A549 (cell line): Measurements from ENCODE around the gene CEP63. TPM values are rescaled to one million over a fixed set of nuclear protein-coding genes. Genes with fewer than 3 reads are reported as not detected.

ENCODE experiments used
- ATAC-seq, 2 experiments: fragments of 200-7000 bp in 1 of 2; fragments of >200 bp in 1 of 2; cut with Nextera tagmentation in 1 of 2; cut with Tn5 transposase in 1 of 2; 3 replicates each; pipeline versions ENCODE4 v1.8.0 to v1.9.1; 2018 to 2020; ENCODE audit warnings: mild to moderate bottlenecking in 1 of 2, moderate library complexity in 1 of 2
- CTCF ChIA-PET: fragments of 300-600 bp; sonication (Branson Sonifier 250); formaldehyde crosslinking; extraction: SDS; loops from one replicate; lab custom pipeline; 2021; ENCODE audit warnings: antibody characterized with exemption, inconsistent platforms; lab: Yijun Ruan, JAX
- POLR2A ChIA-PET: fragments of 350-600 bp; formaldehyde crosslinking; extraction: SDS; loops from one replicate; lab custom pipeline; 2021; ENCODE audit warnings: antibody characterized with exemption, inconsistent platforms; lab: Yijun Ruan, JAX
- DNase-seq, 2 experiments: peaks; one replicate each; pipeline versions ENCODE4 v3.0.0 to v3.0.0-alpha.2; 2011 to 2016; ENCODE audit warnings: low read depth in 1 of 2, low spot score in 1 of 2
- FAIRE-seq: peaks from 2 replicates; lab custom pipeline; 2011; peaks lifted over from hg19 to GRCh38; lab: Jason Lieb, UNC
- H3K27ac ChIP-seq, 2 experiments: fragments of >200 bp; sonication (Bioruptor Twin); formaldehyde crosslinking; 3 replicates each; pipeline ENCODE4 v1.5.1; 2016 to 2017
- H3K4me1 ChIP-seq: fragments of >200 bp; sonication (Bioruptor Twin); formaldehyde crosslinking; 3 replicates; pipeline ENCODE4 v1.6.1; 2016
- H3K4me2 ChIP-seq: fragments of >200 bp; sonication (Bioruptor Twin); formaldehyde crosslinking; 3 replicates; pipeline ENCODE4 v1.6.1; 2016
- H3K4me3 ChIP-seq: fragments of >200 bp; sonication (Bioruptor Twin); formaldehyde crosslinking; 3 replicates; pipeline ENCODE4 v1.5.1; 2016
- H3K9me3 ChIP-seq: fragments of >200 bp; sonication (Bioruptor Twin); formaldehyde crosslinking; 3 replicates; pipeline ENCODE4 v1.6.1; 2016
- BHLHE40 ChIP-seq: IDR thresholded peaks from 2 replicates; pipeline ENCODE4 v1.6.1; 2012; ENCODE audit warnings: low read depth, low read length, inconsistent platforms
- CEBPB ChIP-seq, 2 experiments: fragments of >200 bp in 1 of 2; sonication (Bioruptor Twin) in 1 of 2; formaldehyde crosslinking in 1 of 2; IDR thresholded peaks; 2 replicates each; pipeline ENCODE4 v1.6.1; 2012 to 2016
- CTCF ChIP-seq: fragments of >200 bp; sonication (Bioruptor Twin); formaldehyde crosslinking; IDR thresholded peaks from 3 replicates; pipeline ENCODE4 v1.5.1; 2016
- E2F6 ChIP-seq: IDR thresholded peaks from 2 replicates; pipeline ENCODE4 v1.6.1; 2012; ENCODE audit warnings: low read depth, borderline replicate concordance
- FOSL2 ChIP-seq, 2 experiments: fragments of 450-650 bp in 1 of 2; fragments of >200 bp in 1 of 2; sonication (Bioruptor Twin) in 1 of 2; formaldehyde crosslinking; IDR thresholded peaks; 2 replicates each; pipeline versions ENCODE4 v1.5.0 to v1.6.1; 2016 to 2020; ENCODE audit warnings: mild to moderate bottlenecking in 1 of 2, moderate library complexity in 1 of 2
- GATA3 ChIP-seq: IDR thresholded peaks from 2 replicates; pipeline ENCODE4 v1.6.1; 2012; ENCODE audit warnings: borderline replicate concordance
- HOXB5 ChIP-seq: fragments of 250-450 bp; sonication (Bioruptor Pico); IDR thresholded peaks from 2 replicates; pipeline ENCODE4 v1.5.0; 2020; ENCODE audit warnings: mild to moderate bottlenecking, moderate library complexity
- JUN ChIP-seq, 2 experiments: fragments of >200 bp; sonication (Bioruptor Twin); formaldehyde crosslinking; IDR thresholded peaks; 2 replicates in 1 of 2; 3 replicates in 1 of 2; pipeline ENCODE4 v1.6.1; 2016 to 2017
- KDM5A ChIP-seq: fragments of 200-600 bp; sonication (generic); IDR thresholded peaks from 2 replicates; pipeline ENCODE4 v1.6.1; 2016; ENCODE audit warnings: antibody characterized with exemption, mild to moderate bottlenecking
- MAX ChIP-seq: IDR thresholded peaks from 2 replicates; pipeline ENCODE4 v1.6.1; 2012
- MYC ChIP-seq: IDR thresholded peaks from 2 replicates; pipeline ENCODE4 v1.6.1; 2012; ENCODE audit warnings: mild to moderate bottlenecking, inconsistent platforms, low read length, improper control_type of control experiment, borderline replicate concordance
- NPAS2 ChIP-seq: fragments of 250-450 bp; sonication (Bioruptor Pico); IDR thresholded peaks from 2 replicates; pipeline ENCODE4 v1.8.0; 2022; ENCODE audit warnings: mild to moderate bottlenecking, moderate library complexity, borderline replicate concordance
- NR3C1 ChIP-seq: fragments of >200 bp; sonication (Bioruptor Twin); formaldehyde crosslinking; IDR thresholded peaks from 3 replicates; pipeline ENCODE4 v1.6.1; 2017
- PHF8 ChIP-seq: fragments of 200-600 bp; sonication (generic); IDR thresholded peaks from 2 replicates; pipeline ENCODE4 v1.6.1; 2016; ENCODE audit warnings: low read depth, mild to moderate bottlenecking, antibody characterized with exemption, moderate library complexity, borderline replicate concordance
- POLR2A ChIP-seq: IDR thresholded peaks from 2 replicates; pipeline ENCODE4 v1.6.1; 2012; ENCODE audit warnings: mild to moderate bottlenecking, low read length
- REST ChIP-seq: fragments of 200-600 bp; sonication (generic); IDR thresholded peaks from 2 replicates; pipeline ENCODE4 v1.6.1; 2016; ENCODE audit warnings: antibody characterized with exemption, mild to moderate bottlenecking, moderate library complexity
- WGBS: methylation state at CpG from one replicate; pipeline ENCODE4 v1.1.6; 2017; ENCODE audit errors: missing lambda C conversion rate; 5-methylcytosine and 5-hydroxymethylcytosine counted together
- polyA minus RNA-seq: library from RNA; depleted of rRNA, polyadenylated mRNA; stranded (reverse); fragments of >200 nt; gene quantifications from 2 replicates; pipeline ENCODE4 v1.2.3, GENCODE V29; 2011; rRNA and poly(A)+ RNA removed
- polyA plus RNA-seq, 4 experiments: library from polyadenylated mRNA; depleted of rRNA in 3 of 4; stranded (reverse); fragments of >200 nt; fragmentation: RNase III in 1 of 4; extraction: RNeasy Plus Mini Kit Qiagen cat#74134 plus additional on column Dnase treatment in 1 of 4; gene quantifications; 2 replicates in 3 of 4; 3 replicates in 1 of 4; pipeline ENCODE4 v1.2.3, GENCODE V29; 2011 to 2017
- TF ChIP-seq, protein P1 (sequence below): fragments of 450-650 bp; IDR thresholded peaks from 2 replicates; pipeline ENCODE4 v1.6.1; 2014; ENCODE audit warnings: antibody characterized with exemption

Gene CEP63
- polyA plus RNA-seq (2011; rRNA removed) (14.0 and 24.0 TPM in 2 replicates), polyA plus RNA-seq (2017; fragmentation: RNase III; extraction: RNeasy Plus Mini Kit Qiagen cat#74134 plus additional on column Dnase treatment) (17.0 to 20.9 TPM (median 17.4 TPM) in 3 replicates), polyA minus RNA-seq (5.4 and 5.6 TPM in 2 replicates)
- polyA plus RNA-seq (2012; cell fraction: cytosol; rRNA removed): 5.6 and 5.8 TPM in 2 replicates
- 5.5 and 5.6 TPM in 2 replicates for polyA plus RNA-seq (2012; cell fraction: nucleus; rRNA removed)

GRCh38 chr3:134485718-134486576 is at the start of gene CEP63, which contains the start of gene ANAPC13:
Gene CEP63 (plus strand): TSS chr3:134486057. CDS start chr3:134495321, 9,264 bp downstream.
Gene ANAPC13 (minus strand): TSS chr3:134485985. CDS start chr3:134482904, 3,081 bp downstream.
- peak in 1 of 2 experiments; percentile 46; a peak in 1 of 4 replicates for TF ChIP-seq CEBPB (IDR thresholded peaks at IDR 0.05)
- TF ChIP-seq, protein P1, sequence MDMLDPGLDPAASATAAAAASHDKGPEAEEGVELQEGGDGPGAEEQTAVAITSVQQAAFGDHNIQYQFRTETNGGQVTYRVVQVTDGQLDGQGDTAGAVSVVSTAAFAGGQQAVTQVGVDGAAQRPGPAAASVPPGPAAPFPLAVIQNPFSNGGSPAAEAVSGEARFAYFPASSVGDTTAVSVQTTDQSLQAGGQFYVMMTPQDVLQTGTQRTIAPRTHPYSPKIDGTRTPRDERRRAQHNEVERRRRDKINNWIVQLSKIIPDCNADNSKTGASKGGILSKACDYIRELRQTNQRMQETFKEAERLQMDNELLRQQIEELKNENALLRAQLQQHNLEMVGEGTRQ: peak; percentile 91
- peak; percentile 48; the same call in 1 of the 2 replicates for TF ChIP-seq NPAS2
- peak; percentile 26 for TF ChIP-seq MYC
- no peak for TF ChIP-seq REST
- TF ChIP-seq FOSL2 (IDR thresholded peaks at IDR 0.05): no peak
- 0 out of 2 replicates have a peak, but pooled peaks have one; percentile 26 for TF ChIP-seq FOSL2 (CRISPR knock-in tag; IDR thresholded peaks at IDR 0.05)
- peak; percentile 50 to 80; a peak in 4 of 5 replicates for TF ChIP-seq JUN (IDR thresholded peaks at IDR 0.05)
- peak; percentile 81; the same call in 1 of the 2 replicates for TF ChIP-seq E2F6
- peak; percentile 76 for TF ChIP-seq PHF8
- TF ChIP-seq CTCF: no peak
- peak; percentile 94 for TF ChIP-seq MAX
- TF ChIP-seq NR3C1: no peak
- peak; percentile 67 for TF ChIP-seq BHLHE40
- TF ChIP-seq HOXB5 (CRISPR knock-in tag): no peak
- no peak for TF ChIP-seq KDM5A
- peak; percentile 65; the same call in 1 of the 2 replicates for TF ChIP-seq GATA3
- TF ChIP-seq POLR2A: peak; percentile 47; the same call in 1 of the 2 replicates
- peak; percentile 87 to 98 for DNase-seq
- CTCF ChIA-PET: interaction anchor here (1.2 to 22.3 kb wide), 5 partner anchors 12 to 255 kb away, joined by 3 to 438 read pairs (median 22); partner anchors contain the start of gene AMOTL2
- peak within 1 kb of the TSS; percentile 84 for H3K4me3 ChIP-seq
- POLR2A ChIA-PET: interaction anchor here (0.6 to 1.4 kb wide), 5 partner anchors 12 to 173 kb away, joined by 3 to 5 read pairs (median 3); partner anchors contain the start of gene AMOTL2
- FAIRE-seq: no peak
- 0% methylated on average over 10 of the region's 81 CpGs for WGBS
- peak within 1 kb of the TSS; percentile 95 to 99 for H3K27ac ChIP-seq
- no peaks in the 10 kb centered on the region for H3K9me3 ChIP-seq
- ATAC-seq: peak; percentile 91 to 93
- peaks cover 21% of the 10 kb centered on the region for H3K4me1 ChIP-seq
- H3K4me2 ChIP-seq: peak within 1 kb of the TSS; percentile 95
